K562 (cell line): ENCODE results near the gene OTUD5. TPM values are rescaled to one million over a fixed set of nuclear protein-coding genes. Genes with fewer than 3 reads are reported as not detected.

Experiments
- CBX8 ChIP-seq: fragments of 200-600 bp; sonication (generic); IDR thresholded peaks from 2 replicates; pipeline ENCODE4 v1.6.1; 2012; ENCODE audit warnings: borderline replicate concordance, mixed run types, low read depth, mild to moderate bottlenecking, moderate library complexity, mixed read lengths, low read length, control low read depth, inconsistent platforms; ENCODE audit not compliant: poor library complexity, severe bottlenecking; ENCODE audit errors: extremely low read depth
- CREB1 ChIP-seq, 2 experiments: sonication (generic) in 1 of 2; formaldehyde crosslinking in 1 of 2; IDR thresholded peaks; 2 replicates each; pipeline versions ENCODE4 v1.6.1 to v1.8.0; 2012 to 2022; ENCODE audit warnings: inconsistent platforms in 1 of 2, mild to moderate bottlenecking in 1 of 2, missing genetic modification reagents in 1 of 2, moderate library complexity in 1 of 2
- DDX20 ChIP-seq: fragments of 450-650 bp; IDR thresholded peaks from 2 replicates; pipeline ENCODE4 v1.6.1; 2016; ENCODE audit warnings: missing genetic modification characterization, low read depth, mild to moderate bottlenecking, missing compliant biosample characterization, moderate library complexity
- E2F6 ChIP-seq, 2 experiments: IDR thresholded peaks; 2 replicates each; pipeline ENCODE4 v1.6.1; 2011; ENCODE audit warnings: borderline replicate concordance in 1 of 2, control low read depth in 1 of 2, low read depth in 1 of 2, low read length in 1 of 2, mild to moderate bottlenecking in 1 of 2, mixed read lengths in 1 of 2, moderate library complexity in 1 of 2; ENCODE audit not compliant: insufficient read depth in 1 of 2, insufficient read length in 1 of 2, poor library complexity in 1 of 2, severe bottlenecking in 1 of 2; ENCODE audit errors: extremely low read depth in 1 of 2
- FOXM1 ChIP-seq, 2 experiments: fragments of 450-650 bp in 1 of 2; sonication (generic) in 1 of 2; formaldehyde crosslinking in 1 of 2; IDR thresholded peaks; 2 replicates each; pipeline versions ENCODE4 v1.6.1 to v1.9.0; 2017 to 2022; ENCODE audit warnings: low read depth in 2 of 2, mild to moderate bottlenecking in 2 of 2, missing genetic modification reagents in 1 of 2, moderate library complexity in 1 of 2
- HNRNPL ChIP-seq: fragments of 200-400 bp; formaldehyde crosslinking; IDR thresholded peaks from 2 replicates; pipeline ENCODE4 v1.6.1; 2017; ENCODE audit warnings: low read depth, mild to moderate bottlenecking, low read length
- PHF8 ChIP-seq: fragments of 200-600 bp; sonication (generic); IDR thresholded peaks from 2 replicates; pipeline ENCODE4 v1.6.1; 2012; ENCODE audit warnings: mixed run types, mild to moderate bottlenecking, inconsistent platforms, low read length, moderate library complexity, borderline replicate concordance
- SMARCC2 ChIP-seq: fragments of 450-650 bp; IDR thresholded peaks from 2 replicates; pipeline ENCODE4 v1.6.1; 2017; ENCODE audit warnings: antibody characterized with exemption, moderate library complexity, mild to moderate bottlenecking, low read depth
- ZNF280A ChIP-seq: fragments of 450-650 bp; IDR thresholded peaks from 2 replicates; pipeline ENCODE4 v1.6.1; 2018; ENCODE audit warnings: mild to moderate bottlenecking, low read depth; ENCODE audit not compliant: partially characterized antibody
- polyA plus RNA-seq, 8 experiments: library from polyadenylated mRNA; depleted of rRNA in 4 of 8; stranded (reverse) in 5 of 8; unstranded in 3 of 8; fragments of >200 nt; fragmentation: Nextera tagmentation in 2 of 8; fragmentation: Illumina TruSeq in 1 of 8; extraction: Ambion mirVana in 2 of 8; extraction: Trizol in 1 of 8; gene quantifications; 2 replicates each; pipeline versions ENCODE4 v1.2.1 to v1.2.3, GENCODE V29; 2011 to 2014; ENCODE audit warnings: inconsistent platforms in 1 of 8, missing spikeins in 1 of 8
- total RNA-seq, 7 experiments: library from RNA; depleted of rRNA in 6 of 7; stranded (reverse); fragments of >200 nt in 6 of 7; fragmentation: Illumina TruSeq in 2 of 7; extraction: Trizol in 2 of 7; gene quantifications; 2 replicates each; pipeline versions ENCODE4 v1.2.1 to v1.2.3, GENCODE V29; 2011 to 2021; ENCODE audit warnings: low replicate concordance in 1 of 7

Gene OTUD5
- total and polyA plus RNA-seq, 9 of the 15 experiments (the other 6 are each of a cell fraction or from before 2014, with no cell fraction given) = 3.6 to 102 (median 59.0) TPM

- TF ChIP-seq E2F6 (IDR thresholded peaks at IDR 0.05; ENCODE audit: borderline replicate concordance in 1 of 2, extremely low read depth in 1 of 2, insufficient read depth in 1 of 2, insufficient read length in 1 of 2, low read depth in 1 of 2, low read length in 1 of 2, poor library complexity in 1 of 2, severe bottlenecking in 1 of 2) (peak in 1 of 2 experiments; percentile 9), ZNF280A (no peak), SMARCC2 (no peak), FOXM1 (IDR thresholded peaks at IDR 0.05; ENCODE audit: low read depth) (no peak), FOXM1 (CRISPR knock-in tag; IDR thresholded peaks at IDR 0.05; ENCODE audit: low read depth) (0 out of 2 replicates have a peak, but pooled peaks have one; percentile 29), CREB1 (IDR thresholded peaks at IDR 0.05) (no peak), CREB1 (CRISPR knock-in tag; IDR thresholded peaks at IDR 0.05) (peak; percentile 24; the same call in 1 of the 2 replicates), CBX8 (no peak), HNRNPL (0 out of 2 replicates have a peak, but pooled peaks have one; percentile 37), DDX20 (no peak), PHF8 (peak; percentile 14; the same call in 1 of the 2 replicates)
Observed at GRCh38 chrX:48956728-48957414, 536 bp downstream of the OTUD5 start (continued).
